ENCODE results near the gene CMIP. TPM values are rescaled to one million over a fixed set of nuclear protein-coding genes. Genes with fewer than 3 reads are reported as not detected.

The CMIP gene
- total RNA-seq, 4 donors from 2014 or later, result 40.0 to 69.6 (median 47.0) TPM

GRCh38 chr16:81624403-81624759, 179.8 kb downstream of the CMIP start:
- Histone ChIP-seq H3K27me3 (no peaks in the 10 kb centered on the region), H3K4me3 (no peak overlapping the region), H3K4me1 (peaks cover 5 to 12% (median 10%) of the 10 kb centered on the region in 4 donors), H3K36me3 (no peaks in the 10 kb centered on the region), H3K9me3 (no peaks in the 10 kb centered on the region), H3K27ac (no peak overlapping the region)
- intact Hi-C loops (cut with DNase I; ENCODE audit: low total_unique reads), result loop anchor here (5.0 kb wide), 1 partner anchor 98 kb away; no protein-coding TSS in a partner anchor
- 94 to 100% methylated on average over 5 to 6 of the region's 6 CpGs for WGBS, 2 donors (ENCODE audit: low coverage in 1 of 2)
- DNase-seq, result no peak
- no peak for TF ChIP-seq EP300 (IDR thresholded peaks at IDR 0.05; ENCODE audit: low read depth)
- in situ Hi-C loops (cut with MboI; ENCODE audit: low pct_ligation_motif_present in 1 of 4, low pct_unique_long_range_greater_than_20kb in 1 of 4, low sequenced_read_pairs in 3 of 4), result loop anchor here in 1 of 4 donors (10.0 to 25.0 kb wide), 2 partner anchors 100 to 212 kb away; no protein-coding TSS in a partner anchor

GRCh38 chr16:81624760-81625543, 180.3 kb downstream of the CMIP start:
- peak overlapping the region; percentile 0 to 37 (median 15) for H3K27ac ChIP-seq
- no peak overlapping the region for H3K4me3 ChIP-seq
- TF ChIP-seq EP300 (IDR thresholded peaks at IDR 0.05; ENCODE audit: low read depth) (no peak), CTCF (IDR thresholded peaks at IDR 0.05) (no peak), POLR2AphosphoS5 (IDR thresholded peaks at IDR 0.05) (no peak), POLR2A (IDR thresholded peaks at IDR 0.05) (no peak)
- intact Hi-C loops (cut with DNase I; ENCODE audit: low total_unique reads), result loop anchor here (5.0 kb wide), 1 partner anchor 97 kb away; no protein-coding TSS in a partner anchor
- DNase-seq, result no peak
- H3K4me1 ChIP-seq, result peaks cover 5 to 12% (median 10%) of the 10 kb centered on the region in 4 donors
- no peaks in the 10 kb centered on the region for H3K9me3 ChIP-seq
- H3K36me3 ChIP-seq, result no peaks in the 10 kb centered on the region
- WGBS, 2 donors (ENCODE audit: low coverage in 1 of 2), result 84 to 94% methylated on average over 5 to 11 of the region's 11 CpGs
- no peaks in the 10 kb centered on the region for H3K27me3 ChIP-seq
- in situ Hi-C loops (cut with MboI; ENCODE audit: low pct_ligation_motif_present in 1 of 4, low pct_unique_long_range_greater_than_20kb in 1 of 4, low sequenced_read_pairs in 3 of 4), result loop anchor here in 1 of 4 donors (10.0 to 25.0 kb wide), 2 partner anchors 100 to 213 kb away; no protein-coding TSS in a partner anchor

GRCh38 chr16:81625544-81626153, 181.0 kb downstream of the CMIP start:
- no peaks in the 10 kb centered on the region for H3K9me3 ChIP-seq
- no peak for TF ChIP-seq POLR2AphosphoS5 (IDR thresholded peaks at IDR 0.05)
- no peak for TF ChIP-seq POLR2A (IDR thresholded peaks at IDR 0.05)
- no peak for TF ChIP-seq CTCF (IDR thresholded peaks at IDR 0.05)
- TF ChIP-seq EP300 (IDR thresholded peaks at IDR 0.05; ENCODE audit: low read depth), result no peak
- 60% methylated on average over 8 of the region's 9 CpGs; no CpG with 5 or more reads in 1 of the 2 donors for WGBS, 2 donors (ENCODE audit: low coverage in 1 of 2)
- no peaks in the 10 kb centered on the region for H3K27me3 ChIP-seq
- intact Hi-C loops (cut with DNase I; ENCODE audit: low total_unique reads) (no loop called here), in situ Hi-C loops (cut with MboI; ENCODE audit: low pct_ligation_motif_present in 1 of 4, low pct_unique_long_range_greater_than_20kb in 1 of 4, low sequenced_read_pairs in 3 of 4) (loop anchor here in 1 of 4 donors (10.0 kb wide), 1 partner anchor 99 kb away; no protein-coding TSS in a partner anchor)
- peaks cover 5 to 12% (median 10%) of the 10 kb centered on the region in 4 donors for H3K4me1 ChIP-seq
- H3K27ac ChIP-seq, result peak overlapping the region; percentile 0 to 37 (median 15)
- DNase-seq, result peak; percentile 35
- no peaks in the 10 kb centered on the region for H3K36me3 ChIP-seq
- no peak overlapping the region for H3K4me3 ChIP-seq

GRCh38 chr16:81626181-81626674, 181.6 kb downstream of the CMIP start:
- H3K27ac ChIP-seq, result peak overlapping the region in 2 of 4 donors; percentile 28 to 37
- WGBS, 2 donors (ENCODE audit: low coverage in 1 of 2), result 50 to 81% methylated on average over 4 to 6 of the region's 6 CpGs
- no peaks in the 10 kb centered on the region for H3K9me3 ChIP-seq
- intact Hi-C loops (cut with DNase I; ENCODE audit: low total_unique reads), result no loop called here
- H3K27me3 ChIP-seq, result no peaks in the 10 kb centered on the region
- no peak for DNase-seq
- no peaks in the 10 kb centered on the region for H3K36me3 ChIP-seq
- no peak overlapping the region for H3K4me3 ChIP-seq
- peaks cover 5 to 12% (median 10%) of the 10 kb centered on the region in 4 donors for H3K4me1 ChIP-seq
- TF ChIP-seq CTCF (IDR thresholded peaks at IDR 0.05), result no peak
- in situ Hi-C loops (cut with MboI; ENCODE audit: low pct_ligation_motif_present in 1 of 4, low pct_unique_long_range_greater_than_20kb in 1 of 4, low sequenced_read_pairs in 3 of 4), result loop anchor here in 1 of 4 donors (10.0 kb wide), 1 partner anchor 99 kb away; no protein-coding TSS in a partner anchor

Data from transverse colon (tissue), 4 donors.